ENCODE data around the gene CPEB3.
A peak's percentile ranks its signal among the peaks of the same experiment; 100 is the strongest.

Gene CPEB3

DNA sequence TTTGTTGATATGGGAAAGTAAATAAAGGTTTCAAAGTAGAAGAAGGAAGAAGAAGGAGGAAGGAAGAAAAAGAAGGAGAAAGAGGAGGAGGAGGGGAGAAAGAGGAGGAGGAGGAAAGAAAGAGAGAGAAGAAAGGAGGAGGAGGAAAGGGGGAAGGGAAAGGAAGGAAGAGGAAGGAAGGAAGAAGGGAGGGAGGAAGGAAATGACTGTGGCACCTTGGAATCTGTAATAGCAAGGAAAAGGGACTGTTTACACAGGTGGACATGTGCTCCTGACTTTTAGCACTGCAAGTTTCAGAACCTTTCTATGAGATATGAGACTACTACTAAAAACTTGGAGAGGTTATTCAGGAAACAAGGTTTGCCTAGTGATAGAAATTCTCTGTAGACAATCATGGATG, 214.2 kb downstream of the CPEB3 start:
- Histone ChIP-seq H4K8ac (ENCODE audit: low read length) (no peak overlapping the region), H2BK12ac (ENCODE audit: low read length in 2 of 2) (no peak overlapping the region), H2AFZ (ENCODE audit: low read depth, low read length) (no peak overlapping the region), H3K4me2 (ENCODE audit: low read length, poor library complexity, severe bottlenecking) (no peak overlapping the region), H3K4me3 (ENCODE audit: insufficient read depth in 1 of 2, low read depth in 1 of 2, low read length in 2 of 2) (no peak overlapping the region), H4K91ac (ENCODE audit: low read length) (no peak overlapping the region), H3K36me3 (ENCODE audit: control insufficient read depth in 1 of 2, insufficient read depth in 2 of 2, low read depth in 1 of 2, low read length in 2 of 2) (peaks cover 0 to 6% of the 10 kb centered on the region in 2 experiments), H3K27me3 (ENCODE audit: control insufficient read depth in 1 of 2, insufficient read depth in 1 of 2, low read length in 2 of 2) (no peaks in the 10 kb centered on the region), H3K18ac (ENCODE audit: low read depth in 1 of 2, low read length in 2 of 2) (no peak overlapping the region), H3K79me1 (replicated peaks; ENCODE audit: low read length, poor library complexity, severe bottlenecking) (no peaks in the 10 kb centered on the region), H3K4ac (ENCODE audit: low read depth in 1 of 2, low read length in 2 of 2) (no peak overlapping the region), H2BK120ac (ENCODE audit: low read depth, low read length) (no peak overlapping the region), H3K9ac (ENCODE audit: low read length) (no peak overlapping the region), H2BK5ac (ENCODE audit: low read depth, low read length, poor library complexity, severe bottlenecking) (no peak overlapping the region), H2BK15ac (ENCODE audit: low read depth, poor library complexity, severe bottlenecking) (no peak overlapping the region), H3K27ac (ENCODE audit: low read length, poor library complexity, severe bottlenecking) (no peak overlapping the region), H3K14ac (ENCODE audit: low read length in 2 of 2) (no peak overlapping the region), H3K9me3 (ENCODE audit: control insufficient read depth, low read length) (no peaks in the 10 kb centered on the region), H3K4me1 (ENCODE audit: control insufficient read depth, insufficient read depth, low read depth, low read length) (peaks cover 4% of the 10 kb centered on the region), H3K23ac (ENCODE audit: low read length in 2 of 2) (no peak overlapping the region), H2AK5ac (ENCODE audit: low read length, severe bottlenecking) (no peak overlapping the region)
- no peak for DNase-seq

DNA sequence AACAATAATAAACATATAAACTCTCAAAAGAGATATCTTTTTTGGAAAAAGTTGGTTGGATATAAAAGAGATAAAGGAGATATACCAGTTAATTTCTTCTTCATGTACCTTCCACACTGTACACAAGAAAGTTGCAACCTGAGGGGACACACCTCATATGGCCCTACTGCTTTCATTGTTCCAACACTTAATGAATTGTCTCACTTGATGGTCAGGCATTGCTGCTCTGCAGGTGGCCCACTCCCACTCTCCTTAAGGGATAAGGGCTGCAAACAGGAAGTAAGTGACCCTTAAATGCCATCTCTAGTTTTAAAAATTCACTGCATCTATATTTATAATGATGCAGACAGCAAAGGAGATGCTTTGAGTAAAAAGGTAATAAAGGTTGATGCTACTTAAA, 215.0 kb downstream of the CPEB3 start:
- Histone ChIP-seq H3K4ac (ENCODE audit: low read depth in 1 of 2, low read length in 2 of 2) (no peak overlapping the region), H2AK5ac (ENCODE audit: low read length, severe bottlenecking) (no peak overlapping the region), H3K27me3 (ENCODE audit: control insufficient read depth in 1 of 2, insufficient read depth in 1 of 2, low read length in 2 of 2) (no peaks in the 10 kb centered on the region), H2AFZ (ENCODE audit: low read depth, low read length) (no peak overlapping the region), H2BK120ac (ENCODE audit: low read depth, low read length) (no peak overlapping the region), H3K18ac (ENCODE audit: low read depth in 1 of 2, low read length in 2 of 2) (no peak overlapping the region), H2BK12ac (ENCODE audit: low read length in 2 of 2) (no peak overlapping the region), H3K4me1 (ENCODE audit: control insufficient read depth, insufficient read depth, low read depth, low read length) (peaks cover 1% of the 10 kb centered on the region), H3K79me1 (replicated peaks; ENCODE audit: low read length, poor library complexity, severe bottlenecking) (no peaks in the 10 kb centered on the region), H3K23ac (ENCODE audit: low read length in 2 of 2) (no peak overlapping the region), H3K4me2 (ENCODE audit: low read length, poor library complexity, severe bottlenecking) (no peak overlapping the region), H3K4me3 (ENCODE audit: insufficient read depth in 1 of 2, low read depth in 1 of 2, low read length in 2 of 2) (no peak overlapping the region), H3K36me3 (ENCODE audit: control insufficient read depth in 1 of 2, insufficient read depth in 2 of 2, low read depth in 1 of 2, low read length in 2 of 2) (peaks cover 0 to 2% of the 10 kb centered on the region in 2 experiments), H3K27ac (ENCODE audit: low read length, poor library complexity, severe bottlenecking) (no peak overlapping the region), H2BK15ac (ENCODE audit: low read depth, poor library complexity, severe bottlenecking) (no peak overlapping the region), H4K91ac (ENCODE audit: low read length) (no peak overlapping the region), H3K9me3 (ENCODE audit: control insufficient read depth, low read length) (no peaks in the 10 kb centered on the region), H3K14ac (ENCODE audit: low read length in 2 of 2) (no peak overlapping the region), H3K9ac (ENCODE audit: low read length) (no peak overlapping the region), H2BK5ac (ENCODE audit: low read depth, low read length, poor library complexity, severe bottlenecking) (no peak overlapping the region), H4K8ac (ENCODE audit: low read length) (no peak overlapping the region)
- DNase-seq: no peak

DNA sequence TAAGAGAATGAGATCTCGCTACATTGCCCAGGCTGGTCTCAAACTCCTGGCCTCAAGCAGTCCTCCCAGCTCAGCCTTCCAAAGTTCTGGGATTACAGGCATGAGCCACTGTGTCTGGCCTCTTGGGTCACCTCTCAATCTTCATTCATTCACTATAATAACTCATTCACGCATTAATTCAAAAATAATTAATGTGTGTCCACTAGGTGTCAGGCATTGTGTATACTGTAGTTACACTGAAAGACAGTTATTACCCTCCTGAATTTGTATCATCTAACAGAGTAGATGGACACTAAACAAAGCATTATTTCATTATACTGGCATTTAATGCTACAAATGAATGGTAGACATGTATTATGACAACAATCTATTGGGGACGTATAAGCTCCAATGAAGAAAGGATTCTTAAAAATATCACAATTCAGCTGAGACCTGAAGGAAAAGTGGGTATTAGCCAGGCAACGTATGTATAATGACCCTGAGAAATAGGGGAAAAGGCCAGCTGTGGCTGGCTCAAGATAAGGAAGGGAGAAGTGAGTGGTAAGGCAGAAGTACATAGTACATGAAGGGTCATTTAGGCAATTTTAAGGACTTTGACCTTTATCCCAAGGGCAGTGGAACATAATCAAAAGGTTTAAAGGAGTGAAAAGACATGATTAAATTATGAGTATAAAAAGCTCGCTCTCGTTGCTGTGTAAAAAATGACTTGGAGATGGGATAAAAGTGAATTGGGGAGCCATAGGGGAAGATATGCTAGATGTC, 216.6 kb downstream of the CPEB3 start:
- peak; percentile 18 for DNase-seq
- H3K4me3 ChIP-seq (ENCODE audit: insufficient read depth in 1 of 2, low read depth in 1 of 2, low read length in 2 of 2): no peak overlapping the region
- no peak overlapping the region for H3K18ac ChIP-seq (ENCODE audit: low read depth in 1 of 2, low read length in 2 of 2)
- H3K36me3 ChIP-seq (ENCODE audit: control insufficient read depth in 1 of 2, insufficient read depth in 2 of 2, low read depth in 1 of 2, low read length in 2 of 2): no peaks in the 10 kb centered on the region
- no peaks in the 10 kb centered on the region for H3K9me3 ChIP-seq (ENCODE audit: control insufficient read depth, low read length)
- H3K4me2 ChIP-seq (ENCODE audit: low read length, poor library complexity, severe bottlenecking): no peak overlapping the region
- H3K27me3 ChIP-seq (ENCODE audit: control insufficient read depth in 1 of 2, insufficient read depth in 1 of 2, low read length in 2 of 2): no peaks in the 10 kb centered on the region
- no peak overlapping the region for H2BK15ac ChIP-seq (ENCODE audit: low read depth, poor library complexity, severe bottlenecking)
- H3K4ac ChIP-seq (ENCODE audit: low read depth in 1 of 2, low read length in 2 of 2): no peak overlapping the region
- no peak overlapping the region for H4K8ac ChIP-seq (ENCODE audit: low read length)
- no peak overlapping the region for H3K14ac ChIP-seq (ENCODE audit: low read length in 2 of 2)
- no peak overlapping the region for H3K23ac ChIP-seq (ENCODE audit: low read length in 2 of 2)
- no peaks in the 10 kb centered on the region for H3K79me1 ChIP-seq (replicated peaks; ENCODE audit: low read length, poor library complexity, severe bottlenecking)
- no peak overlapping the region for H2BK120ac ChIP-seq (ENCODE audit: low read depth, low read length)
- H2AK5ac ChIP-seq (ENCODE audit: low read length, severe bottlenecking): no peak overlapping the region
- WGBS: 97% methylated on average over 5 of the region's 6 CpGs
- no peak overlapping the region for H2BK12ac ChIP-seq (ENCODE audit: low read length in 2 of 2)
- no peak overlapping the region for H2AFZ ChIP-seq (ENCODE audit: low read depth, low read length)
- H3K27ac ChIP-seq (ENCODE audit: low read length, poor library complexity, severe bottlenecking): no peak overlapping the region
- H2BK5ac ChIP-seq (ENCODE audit: low read depth, low read length, poor library complexity, severe bottlenecking): no peak overlapping the region
- no peaks in the 10 kb centered on the region for H3K4me1 ChIP-seq (ENCODE audit: control insufficient read depth, insufficient read depth, low read depth, low read length)
- H4K91ac ChIP-seq (ENCODE audit: low read length): no peak overlapping the region
- no peak overlapping the region for H3K9ac ChIP-seq (ENCODE audit: low read length)

DNA sequence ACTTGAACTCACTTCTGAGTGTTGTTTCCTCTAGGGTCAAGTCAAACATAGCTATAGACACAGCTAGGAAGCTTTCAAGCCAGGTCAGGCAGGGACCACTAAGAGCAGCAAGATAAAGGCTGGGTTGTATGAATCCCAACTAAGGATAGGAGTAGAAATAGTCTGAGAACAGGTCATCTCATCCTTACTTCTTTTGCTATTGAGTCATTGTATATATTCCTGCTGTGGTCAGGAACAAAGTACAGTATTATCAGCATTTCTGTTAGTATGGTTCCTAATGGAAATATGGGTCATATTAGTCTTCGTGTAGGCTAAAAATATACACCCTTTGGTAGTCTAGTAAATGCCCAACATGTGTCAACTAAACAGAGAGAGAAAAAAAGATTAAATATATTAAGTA, 222.0 kb downstream of the CPEB3 start:
- WGBS: no CpG with 5 or more reads among the region's 1 CpG

More for the DNA sequence above, 222.0 kb downstream of the CPEB3 start:
- Histone ChIP-seq H3K4me1 (ENCODE audit: control insufficient read depth, insufficient read depth, low read depth, low read length) (peaks cover 4% of the 10 kb centered on the region), H3K18ac (ENCODE audit: low read depth in 1 of 2, low read length in 2 of 2) (no peak overlapping the region), H2AFZ (ENCODE audit: low read depth, low read length) (no peak overlapping the region), H3K4ac (ENCODE audit: low read depth in 1 of 2, low read length in 2 of 2) (no peak overlapping the region), H2BK120ac (ENCODE audit: low read depth, low read length) (no peak overlapping the region), H2BK12ac (ENCODE audit: low read length in 2 of 2) (no peak overlapping the region), H3K9ac (ENCODE audit: low read length) (no peak overlapping the region), H3K9me3 (ENCODE audit: control insufficient read depth, low read length) (no peaks in the 10 kb centered on the region), H4K8ac (ENCODE audit: low read length) (no peak overlapping the region), H3K36me3 (ENCODE audit: control insufficient read depth in 1 of 2, insufficient read depth in 2 of 2, low read depth in 1 of 2, low read length in 2 of 2) (no peaks in the 10 kb centered on the region), H3K4me2 (ENCODE audit: low read length, poor library complexity, severe bottlenecking) (no peak overlapping the region), H3K23ac (ENCODE audit: low read length in 2 of 2) (no peak overlapping the region), H3K14ac (ENCODE audit: low read length in 2 of 2) (no peak overlapping the region), H2AK5ac (ENCODE audit: low read length, severe bottlenecking) (no peak overlapping the region), H4K91ac (ENCODE audit: low read length) (no peak overlapping the region), H3K79me1 (replicated peaks; ENCODE audit: low read length, poor library complexity, severe bottlenecking) (no peaks in the 10 kb centered on the region), H3K4me3 (ENCODE audit: insufficient read depth in 1 of 2, low read depth in 1 of 2, low read length in 2 of 2) (no peak overlapping the region), H3K27ac (ENCODE audit: low read length, poor library complexity, severe bottlenecking) (no peak overlapping the region), H3K27me3 (ENCODE audit: control insufficient read depth in 1 of 2, insufficient read depth in 1 of 2, low read length in 2 of 2) (no peaks in the 10 kb centered on the region), H2BK5ac (ENCODE audit: low read depth, low read length, poor library complexity, severe bottlenecking) (no peak overlapping the region), H2BK15ac (ENCODE audit: low read depth, poor library complexity, severe bottlenecking) (no peak overlapping the region)
- DNase-seq: peak; percentile 64

Measured in mesenchymal stem cell (in vitro differentiated cells and primary cell).